GM18951 (cell line): ENCODE results near the gene SCYGR7.
"Not testable (repeated sequence)": the region's sequence is repeated elsewhere in the genome, so short reads cannot be mapped to it uniquely, and the experiment has no call there.

ENCODE experiments used
- POLR2A ChIP-seq: IDR thresholded peaks from 4 replicates; pipeline ENCODE4 v1.6.1; 2011; ENCODE audit warnings: mild to moderate bottlenecking; ENCODE audit not compliant: insufficient read length, insufficient read depth; ENCODE audit errors: extremely low read depth
- in situ Hi-C: fragments of 300-500 bp; cut with MboI; formaldehyde crosslinking; loops from one replicate; pipeline ENCODE4 v1.12.0; 2022; ENCODE audit warnings: low sequenced_read_pairs, mixed read lengths, inconsistent platforms; ENCODE audit not compliant: unreplicated experiment

SCYGR7 gene

GRCh38 chr2:227724394-227725039 is 3.6 kb upstream of the SCYGR7 start, which contains the start of gene SCYGR6:
SCYGR6 (minus strand) TSS chr2:227724757; CDS start chr2:227724757, 0 bp downstream.
- no peak for TF ChIP-seq POLR2A
- in situ Hi-C loops: no loop called here

- no peak for TF ChIP-seq POLR2A
- in situ Hi-C loops: no loop called here
These were observed 11.2 kb downstream of the SCYGR7 start for GRCh38 chr2:227739351-227739750.

GRCh38 chr2:227740705-227741104 is 12.6 kb downstream of the SCYGR7 start:
- in situ Hi-C loops: not testable (repeated sequence)

- no peak for TF ChIP-seq POLR2A
- in situ Hi-C loops: no loop called here
These were observed 17.5 kb downstream of the SCYGR7 start, which contains the start of gene SCYGR8 for GRCh38 chr2:227745594-227745993. SCYGR8 (plus strand) TSS chr2:227745894; CDS start chr2:227745894, 0 bp downstream.

- TF ChIP-seq POLR2A: no peak
These were observed 19.9 kb downstream of the SCYGR7 start for GRCh38 chr2:227748079-227748478.

GRCh38 chr2:227756261-227756660 is 28.1 kb downstream of the SCYGR7 start:
- in situ Hi-C loops: loop anchor here (25.0 kb wide), 1 partner anchor 619 kb away; no protein-coding TSS in a partner anchor

More at GRCh38 chr2:227748079-227748478, 19.9 kb downstream of the SCYGR7 start:
- in situ Hi-C loops: no loop called here

- in situ Hi-C loops: loop anchor here (25.0 kb wide), 1 partner anchor 622 kb away; no protein-coding TSS in a partner anchor
- no peak for TF ChIP-seq POLR2A
These were observed 31.4 kb downstream of the SCYGR7 start for GRCh38 chr2:227759411-227760118.

GRCh38 chr2:227761740-227762476 is 33.8 kb downstream of the SCYGR7 start:
- TF ChIP-seq POLR2A: no peak
- in situ Hi-C loops: loop anchor here (25.0 kb wide), 1 partner anchor 625 kb away; no protein-coding TSS in a partner anchor

- TF ChIP-seq POLR2A: no peak
- in situ Hi-C loops: loop anchor here (25.0 kb wide), 1 partner anchor 629 kb away; no protein-coding TSS in a partner anchor
These were observed 37.7 kb downstream of the SCYGR7 start for GRCh38 chr2:227765788-227766372.

- no peak for TF ChIP-seq POLR2A
- in situ Hi-C loops: loop anchor here (25.0 kb wide), 1 partner anchor 629 kb away; no protein-coding TSS in a partner anchor
These were observed 38.3 kb downstream of the SCYGR7 start for GRCh38 chr2:227766373-227766883.

- TF ChIP-seq POLR2A: no peak
- in situ Hi-C loops: loop anchor here (25.0 kb wide), 1 partner anchor 631 kb away; no protein-coding TSS in a partner anchor
These were observed 39.7 kb downstream of the SCYGR7 start for GRCh38 chr2:227767830-227768229.

- TF ChIP-seq POLR2A: no peak
- in situ Hi-C loops: loop anchor here (25.0 kb wide), 1 partner anchor 635 kb away; no protein-coding TSS in a partner anchor
These were observed 44.1 kb downstream of the SCYGR7 start for GRCh38 chr2:227772197-227772661.
